Measurements from ENCODE around the gene PRPH. TPM values are rescaled to one million over a fixed set of nuclear protein-coding genes. Genes with fewer than 3 reads are reported as not detected.

The PRPH gene
- total and polyA plus RNA-seq, 10 of the 15 experiments (the other 5 are each of a cell fraction or from before 2014, with no cell fraction given): 0.09 to 0.45 (median 0.19) TPM; not detected in 3

GRCh38 chr12:49342914-49343731, 48.2 kb downstream of the PRPH start (continued):
- TF ChIP-seq ZNF687 (IDR thresholded peaks at IDR 0.05) (no peak), FOXM1 (IDR thresholded peaks at IDR 0.05; ENCODE audit: low read depth, low read length) (no peak), RUNX3 (IDR thresholded peaks at IDR 0.05; ENCODE audit: low read length) (no peak), ZZZ3 (IDR thresholded peaks at IDR 0.05; ENCODE audit: control insufficient read depth, insufficient read length, low read depth) (no peak), HCFC1 (IDR thresholded peaks at IDR 0.05; ENCODE audit: low read length) (no peak), ZBTB11 (CRISPR knock-in tag; IDR thresholded peaks at IDR 0.05) (no peak), TAF1 (IDR thresholded peaks at IDR 0.05; ENCODE audit: borderline replicate concordance, low read depth, low read length) (no peak), NR2F1 (conservative IDR thresholded peaks at IDR 0.05) (0 out of 2 replicates have a peak, but pooled peaks have one; percentile 15), SMAD1 (IDR thresholded peaks at IDR 0.05; ENCODE audit: low read depth, partially characterized antibody) (no peak), PAX8 (IDR thresholded peaks at IDR 0.05) (no peak), CHD2 (IDR thresholded peaks at IDR 0.05; ENCODE audit: borderline replicate concordance, low read depth, low read length) (no peak), TARDBP (IDR thresholded peaks at IDR 0.05; ENCODE audit: borderline replicate concordance) (no peak), POLR2AphosphoS2 (IDR thresholded peaks at IDR 0.05; ENCODE audit: low read depth, low read length) (no peak), SP1 (IDR thresholded peaks at IDR 0.05; ENCODE audit: low read depth, low read length) (no peak), CHD4 (IDR thresholded peaks at IDR 0.05) (no peak)
